Osteoblast (primary cell): ENCODE data around the gene LRATD1. TPM values are rescaled to one million over a fixed set of nuclear protein-coding genes. Genes with fewer than 3 reads are reported as not detected.
"Not testable (repeated sequence)": the region's sequence is repeated elsewhere in the genome, so short reads cannot be mapped to it uniquely, and the experiment has no call there.

Experiments
- DNase-seq: peaks from one replicate; pipeline ENCODE4 v3.0.0; 2011; ENCODE audit warnings: low spot score, mixed read lengths; ENCODE audit not compliant: insufficient read length; ENCODE audit errors: missing footprints
- H2AFZ ChIP-seq: 2 replicates; pipeline ENCODE4 v1.6.0; 2011; ENCODE audit warnings: mild to moderate bottlenecking, low read length
- H3K27ac ChIP-seq: 2 replicates; pipeline ENCODE4 v1.5.1; 2011; ENCODE audit warnings: mild to moderate bottlenecking, low read depth, low read length, moderate library complexity
- H3K27me3 ChIP-seq: 2 replicates; pipeline ENCODE4 v1.6.0; 2012; ENCODE audit warnings: mild to moderate bottlenecking, control low read depth, inconsistent platforms, low read length, moderate library complexity; ENCODE audit not compliant: insufficient read depth
- H3K36me3 ChIP-seq: 2 replicates; pipeline ENCODE4 v1.5.1; 2011; ENCODE audit warnings: mild to moderate bottlenecking, low read length, control low read depth, moderate library complexity; ENCODE audit not compliant: insufficient read depth
- H3K4me1 ChIP-seq: 2 replicates; pipeline ENCODE4 v1.5.1; 2011; ENCODE audit warnings: mild to moderate bottlenecking, low read length, control low read depth, moderate library complexity; ENCODE audit not compliant: insufficient read depth
- H3K4me2 ChIP-seq: 2 replicates; pipeline ENCODE4 v1.6.0; 2011; ENCODE audit warnings: mild to moderate bottlenecking, low read length; ENCODE audit not compliant: insufficient read depth
- H3K4me3 ChIP-seq: fragments of 200-600 bp; sonication (generic); 3 replicates; pipeline ENCODE4 v1.5.1; 2012; ENCODE audit warnings: mild to moderate bottlenecking, low read length, inconsistent platforms; ENCODE audit not compliant: insufficient read depth
- H3K79me2 ChIP-seq: 2 replicates; pipeline ENCODE4 v1.6.0; 2012; ENCODE audit warnings: mild to moderate bottlenecking, low read length, control low read depth, inconsistent platforms; ENCODE audit not compliant: insufficient read depth
- H3K9me3 ChIP-seq: 2 replicates; pipeline ENCODE4 v1.5.1; 2011; ENCODE audit warnings: low read depth, low read length, control low read depth
- H4K20me1 ChIP-seq: 2 replicates; pipeline ENCODE4 v1.6.0; 2012; ENCODE audit warnings: mild to moderate bottlenecking, low read length, control low read depth; ENCODE audit not compliant: insufficient read depth
- CTCF ChIP-seq: IDR thresholded peaks from 2 replicates; pipeline ENCODE4 v1.5.1; 2011; ENCODE audit warnings: mild to moderate bottlenecking, low read depth, low read length, moderate library complexity; ENCODE audit errors: extremely low read depth
- total RNA-seq: library from RNA; depleted of rRNA; stranded (reverse); fragments of >200 nt; gene quantifications from 2 replicates; pipeline ENCODE4 v1.2.3, GENCODE V29; 2012

LRATD1 gene
- total RNA-seq, 1 donor, result 5.8 TPM

GRCh38 chr2:14616950-14617349 lies 15.6 kb upstream of the LRATD1 start:
- no peaks in the 10 kb centered on the region for H3K27me3 ChIP-seq
- H3K36me3 ChIP-seq, result no peaks in the 10 kb centered on the region
- H3K27ac ChIP-seq, result no peak overlapping the region
- no peaks in the 10 kb centered on the region for H3K4me1 ChIP-seq
- H3K9me3 ChIP-seq, result no peaks in the 10 kb centered on the region
- H4K20me1 ChIP-seq, result no peaks in the 10 kb centered on the region
- no peak for TF ChIP-seq CTCF
- H3K4me2 ChIP-seq, result no peak overlapping the region
- no peak overlapping the region for H3K4me3 ChIP-seq
- H2AFZ ChIP-seq, result no peak overlapping the region
- no peak for DNase-seq
- H3K79me2 ChIP-seq, result no peaks in the 10 kb centered on the region

DNA sequence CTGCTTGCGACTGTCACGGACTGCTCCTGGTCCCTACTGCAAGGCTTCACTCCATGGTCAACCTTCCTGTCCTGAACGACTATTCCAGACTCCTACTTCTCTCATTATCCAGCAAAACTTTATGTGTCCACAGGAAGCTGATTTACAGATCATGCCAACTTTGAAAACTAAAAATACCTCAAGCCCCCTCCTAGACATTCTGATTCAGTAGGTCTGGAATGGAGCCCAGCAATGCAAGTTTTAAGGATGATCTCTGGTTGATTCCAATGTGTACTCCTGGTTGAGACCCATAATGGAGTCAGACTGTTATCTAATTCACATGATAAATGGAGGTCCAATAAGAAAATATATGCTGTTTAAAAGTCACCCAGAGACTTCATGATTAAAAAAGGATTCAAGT lies 13.1 kb upstream of the LRATD1 start:
- H2AFZ ChIP-seq, result no peak overlapping the region
- no peak for TF ChIP-seq CTCF
- no peak overlapping the region for H3K27ac ChIP-seq
- DNase-seq, result no peak
- H3K4me2 ChIP-seq, result no peak overlapping the region
- no peak overlapping the region for H3K4me3 ChIP-seq
- no peaks in the 10 kb centered on the region for H3K4me1 ChIP-seq
- H3K9me3 ChIP-seq, result no peaks in the 10 kb centered on the region
- no peaks in the 10 kb centered on the region for H3K27me3 ChIP-seq
- H4K20me1 ChIP-seq, result no peaks in the 10 kb centered on the region
- no peaks in the 10 kb centered on the region for H3K36me3 ChIP-seq
- H3K79me2 ChIP-seq, result no peaks in the 10 kb centered on the region

- Histone ChIP-seq H3K27ac (no peak overlapping the region), H3K36me3 (no peaks in the 10 kb centered on the region), H3K4me3 (no peak overlapping the region), H3K79me2 (no peaks in the 10 kb centered on the region), H3K4me2 (no peak overlapping the region), H2AFZ (no peak overlapping the region), H3K4me1 (no peaks in the 10 kb centered on the region), H3K27me3 (no peaks in the 10 kb centered on the region), H4K20me1 (no peaks in the 10 kb centered on the region), H3K9me3 (no peaks in the 10 kb centered on the region)
- DNase-seq, result no peak
- no peak for TF ChIP-seq CTCF
These were observed 11.4 kb upstream of the LRATD1 start for GRCh38 chr2:14621114-14621513.

DNA sequence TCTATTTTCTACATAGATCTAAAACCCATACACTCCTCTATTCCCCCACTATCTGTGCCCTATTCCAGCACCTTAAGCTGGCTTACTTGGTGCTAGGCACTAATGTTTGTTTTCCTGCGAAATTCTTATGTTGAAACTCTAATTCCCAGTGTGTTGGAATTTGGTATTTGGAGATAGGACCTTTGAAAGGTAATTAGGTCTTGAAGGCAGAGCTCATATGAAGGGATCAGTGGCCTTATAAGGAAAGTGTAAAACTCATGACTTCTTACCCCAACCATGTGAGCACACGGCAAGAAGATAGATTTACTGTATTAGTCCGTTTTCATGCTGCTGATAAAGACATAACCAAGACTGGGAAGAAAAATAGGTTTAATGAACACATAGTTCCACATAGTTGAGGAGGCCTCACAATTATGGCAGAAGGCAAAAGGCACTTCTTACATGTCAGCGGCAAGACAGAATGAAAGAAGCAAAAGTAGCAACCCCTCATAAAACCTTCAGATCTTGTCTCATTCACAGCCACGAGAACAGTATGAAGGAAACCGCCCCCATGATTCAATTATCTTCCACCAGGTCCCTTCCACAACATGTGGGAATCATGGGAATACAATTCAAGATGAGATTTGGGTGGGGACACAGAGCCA lies 10.5 kb upstream of the LRATD1 start:
- no peaks in the 10 kb centered on the region for H3K36me3 ChIP-seq
- no peak for DNase-seq

GRCh38 chr2:14622550-14622939 lies 10.0 kb upstream of the LRATD1 start:
- not testable (repeated sequence) for H3K9me3 ChIP-seq, H3K36me3 ChIP-seq, H3K79me2 ChIP-seq, H2AFZ ChIP-seq, H3K4me2 ChIP-seq, H3K27me3 ChIP-seq, DNase-seq, H3K4me1 ChIP-seq, H4K20me1 ChIP-seq, H3K4me3 ChIP-seq, H3K27ac ChIP-seq

More for the DNA sequence above, 10.5 kb upstream of the LRATD1 start:
- Histone ChIP-seq H3K79me2 (no peaks in the 10 kb centered on the region), H3K4me2 (no peak overlapping the region), H3K9me3 (no peaks in the 10 kb centered on the region), H3K27me3 (no peaks in the 10 kb centered on the region), H4K20me1 (no peaks in the 10 kb centered on the region), H3K4me3 (no peak overlapping the region), H3K4me1 (no peaks in the 10 kb centered on the region), H3K27ac (no peak overlapping the region), H2AFZ (no peak overlapping the region)
- TF ChIP-seq CTCF, result no peak
